ENCODE data around the gene POLDIP2. TPM values are rescaled to one million over a fixed set of nuclear protein-coding genes. Genes with fewer than 3 reads are reported as not detected.
A peak's percentile ranks its signal among the peaks of the same experiment; 100 is the strongest.

The POLDIP2 gene
- total RNA-seq, 1 experiment from 2014 or later: 82.8 TPM

- Histone ChIP-seq H4K8ac (replicated peaks; ENCODE audit: insufficient read length, low read depth, low read length) (no peak overlapping the region), H2AFZ (ENCODE audit: low read length) (no peak overlapping the region), H2AK5ac (ENCODE audit: insufficient read length, low read length) (no peak overlapping the region), H3K9ac (ENCODE audit: extremely low read depth, insufficient read length, low read length) (no peak overlapping the region), H2BK20ac (ENCODE audit: low read depth, low read length, poor library complexity, severe bottlenecking) (no peak overlapping the region), H3K23ac (ENCODE audit: insufficient read length, low read depth, low read length) (no peak overlapping the region), H3K27me3 (ENCODE audit: insufficient read depth, low read length) (peaks cover 13% of the 10 kb centered on the region; the same call in 1 of the 2 replicates), H3K4me1 (ENCODE audit: insufficient read depth, low read length) (no peaks in the 10 kb centered on the region), H3K23me2 (ENCODE audit: insufficient read length, low read depth, low read length, poor library complexity, severe bottlenecking) (peaks cover 12% of the 10 kb centered on the region), H2BK15ac (ENCODE audit: low read depth, low read length) (no peak overlapping the region), H3K27ac (ENCODE audit: insufficient read length, low read depth, low read length) (no peak overlapping the region), H3K18ac (ENCODE audit: insufficient read length, low read depth, low read length) (no peak overlapping the region), H3K9me3 (ENCODE audit: control insufficient read depth, low read depth, low read length) (no peaks in the 10 kb centered on the region), H3T11ph (ENCODE audit: low read length) (no peak overlapping the region), H4K5ac (ENCODE audit: insufficient read length, low read depth, low read length) (no peak overlapping the region), H2BK120ac (ENCODE audit: low read depth, low read length, poor library complexity, severe bottlenecking) (no peak overlapping the region), H3K79me1 (ENCODE audit: insufficient read depth, low read depth, low read length, poor library complexity, severe bottlenecking) (no peaks in the 10 kb centered on the region), H3K79me2 (ENCODE audit: insufficient read depth, low read length) (no peaks in the 10 kb centered on the region), H3K14ac (ENCODE audit: insufficient read depth, low read length) (no peak overlapping the region), H4K91ac (ENCODE audit: insufficient read length, low read depth, low read length) (no peak overlapping the region), H2BK12ac (ENCODE audit: insufficient read length, low read depth, low read length) (no peak overlapping the region), H3K4me2 (ENCODE audit: insufficient read depth, insufficient read length, low read length) (no peak overlapping the region), H3K4ac (ENCODE audit: low read depth, low read length) (no peak overlapping the region), H2BK5ac (ENCODE audit: insufficient read length, low read length) (no peak overlapping the region), H4K20me1 (ENCODE audit: control insufficient read depth, insufficient read depth, insufficient read length) (no peaks in the 10 kb centered on the region), H3K56ac (ENCODE audit: insufficient read length, low read depth, low read length) (no peak overlapping the region)
- WGBS (ENCODE audit: extremely low coverage, insufficient read length, low lambda C conversion rate): no CpG with 5 or more reads among the region's 72 CpGs
- Mint-ChIP-seq H3K27me3 (ENCODE audit: low read depth) (peaks cover 90% of the 10 kb centered on the region), H3K4me1 (peaks cover 4 to 10% of the 10 kb centered on the region in 2 experiments; a peak in 3 of 4 replicates), H3K36me3 (ENCODE audit: insufficient read depth in 1 of 3, low read depth in 3 of 3) (no peaks in the 10 kb centered on the region; a peak in 1 of 7 replicates), H3K27ac (no peak overlapping the region), H3K9me3 (no peaks in the 10 kb centered on the region; a peak in 1 of 5 replicates), H3K4me3 (peak overlapping the region in 1 of 2 experiments; percentile 41; a peak in 2 of 5 replicates)
- peak; percentile 83 for TF ChIP-seq CTCF (conservative IDR thresholded peaks at IDR 0.05)
- DNase-seq: peak; percentile 92
These were observed 24.0 kb upstream of the POLDIP2 start for GRCh38 chr17:28381141-28381825.
